NCI-H526 treated with DMSO at 0.1 percent for 48 hours (cell line): ENCODE data around the gene RGS8.

Source experiments
- DNase-seq: peaks from one replicate; lab custom pipeline; 2025; lab: John Stamatoyannopoulos, UW

The RGS8 gene

DNA sequence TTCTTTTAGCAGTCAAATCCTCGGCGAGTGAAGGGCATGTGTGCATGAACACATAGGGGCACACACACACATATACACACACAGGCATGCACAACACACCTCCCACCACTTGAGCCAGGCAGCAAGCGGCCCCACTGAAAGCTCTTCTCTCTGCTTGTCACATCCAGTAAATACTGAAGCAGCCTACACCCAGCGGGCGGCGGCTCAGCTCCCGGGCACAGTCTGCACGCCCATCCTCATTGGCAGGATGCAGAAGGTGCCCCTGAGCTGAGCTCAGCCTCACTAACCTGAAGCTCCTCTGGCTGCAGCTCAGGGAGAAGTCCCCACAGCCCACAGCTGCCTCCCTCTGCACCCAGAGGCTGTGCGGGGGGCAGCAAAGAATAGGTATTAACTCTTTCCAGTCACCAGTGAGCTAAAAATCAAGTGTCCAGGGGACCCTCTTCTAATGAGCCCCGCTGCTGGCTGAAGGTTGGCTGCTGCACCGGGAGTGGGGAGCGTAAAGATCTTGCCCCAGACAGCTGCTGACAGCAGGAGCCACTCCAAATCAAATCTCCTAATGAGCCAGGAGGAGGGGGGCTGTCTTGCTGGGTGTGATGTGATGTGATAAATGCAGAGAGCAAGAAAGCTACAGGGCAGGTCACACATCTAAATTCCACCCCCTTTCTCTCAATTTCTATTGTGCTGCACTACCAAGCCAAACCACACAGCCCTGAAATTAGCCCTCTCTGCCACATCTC lies 12.5 kb downstream of the RGS8 start:
- DNase-seq = no peak

DNA sequence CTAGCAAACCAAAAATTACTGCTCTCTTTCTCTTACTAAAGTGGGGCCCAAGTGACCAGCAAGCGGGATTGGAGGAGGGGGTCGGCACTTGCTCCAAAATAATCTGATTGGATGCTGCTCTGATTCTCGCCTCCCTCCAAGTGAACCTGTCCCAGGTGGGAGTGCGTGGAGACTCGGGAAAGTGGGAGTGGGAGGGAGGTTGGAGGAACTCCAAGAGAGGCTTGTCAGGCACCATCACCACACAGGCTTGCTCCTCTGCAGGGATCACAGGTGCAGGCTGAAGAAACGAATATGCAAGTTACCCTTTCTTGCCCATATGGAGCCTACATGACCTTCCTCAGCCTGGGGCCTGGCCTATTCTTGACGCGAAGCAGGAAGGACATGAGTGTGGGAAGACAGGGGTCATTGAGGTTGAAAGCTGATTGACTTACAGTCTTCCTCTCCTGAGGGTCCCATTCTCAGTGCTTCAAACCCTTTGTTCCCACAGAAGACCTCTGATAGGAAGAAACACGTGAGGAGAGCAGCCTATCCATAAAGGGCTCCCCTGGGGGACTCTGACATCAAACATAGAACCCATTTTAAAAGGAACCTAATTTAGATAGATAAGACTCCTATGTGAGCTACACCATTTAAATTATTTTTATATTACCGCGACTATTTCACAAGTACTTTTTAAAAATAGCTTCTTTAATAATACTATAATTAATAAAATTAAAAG lies 14.2 kb downstream of the RGS8 start:
- DNase-seq = no peak

DNA sequence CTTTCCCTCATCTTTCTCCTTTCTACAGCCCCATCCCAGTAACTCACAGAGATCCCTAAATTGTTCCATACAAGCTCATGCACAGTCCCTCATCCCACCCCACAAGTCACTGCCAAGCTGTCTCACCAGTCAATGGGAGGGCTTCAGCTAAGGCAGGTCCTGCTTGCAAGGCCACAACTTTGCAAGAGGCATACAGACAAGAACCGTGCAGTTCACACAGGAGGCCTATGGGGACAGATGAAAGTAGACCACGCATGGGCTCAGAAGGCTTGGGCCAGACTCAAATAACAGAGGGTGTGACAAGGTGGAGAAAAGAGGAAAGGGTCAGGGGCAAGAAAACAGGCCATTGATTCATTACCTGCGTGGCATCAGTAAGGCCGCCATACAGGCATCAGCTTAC lies 15.1 kb downstream of the RGS8 start:
- no peak for DNase-seq

DNA sequence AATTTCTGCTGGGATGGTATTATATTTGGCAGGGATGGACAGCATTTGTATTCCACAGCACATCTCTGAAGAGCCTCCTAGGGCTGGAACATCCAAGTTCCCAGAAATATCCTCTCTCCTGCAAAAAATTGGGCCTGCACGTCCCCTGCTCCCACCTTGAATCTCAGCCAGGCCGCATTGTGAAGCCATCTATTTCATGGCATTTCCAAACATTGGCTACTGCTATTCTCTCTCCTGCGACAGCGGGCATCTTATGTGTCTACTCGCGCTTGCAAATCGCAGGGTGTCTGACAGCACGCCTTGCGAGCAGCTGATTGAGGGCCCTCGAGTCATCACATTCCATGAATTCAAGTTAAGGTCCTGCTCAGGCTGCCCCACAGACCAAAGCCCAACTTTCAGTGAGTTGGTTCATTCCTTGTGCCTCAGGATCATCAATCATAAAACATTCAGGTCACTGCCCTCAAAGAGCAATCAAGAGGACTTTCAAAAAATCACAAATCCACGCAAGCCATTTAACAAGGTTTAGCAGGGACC lies 15.8 kb downstream of the RGS8 start:
- DNase-seq = no peak

DNA sequence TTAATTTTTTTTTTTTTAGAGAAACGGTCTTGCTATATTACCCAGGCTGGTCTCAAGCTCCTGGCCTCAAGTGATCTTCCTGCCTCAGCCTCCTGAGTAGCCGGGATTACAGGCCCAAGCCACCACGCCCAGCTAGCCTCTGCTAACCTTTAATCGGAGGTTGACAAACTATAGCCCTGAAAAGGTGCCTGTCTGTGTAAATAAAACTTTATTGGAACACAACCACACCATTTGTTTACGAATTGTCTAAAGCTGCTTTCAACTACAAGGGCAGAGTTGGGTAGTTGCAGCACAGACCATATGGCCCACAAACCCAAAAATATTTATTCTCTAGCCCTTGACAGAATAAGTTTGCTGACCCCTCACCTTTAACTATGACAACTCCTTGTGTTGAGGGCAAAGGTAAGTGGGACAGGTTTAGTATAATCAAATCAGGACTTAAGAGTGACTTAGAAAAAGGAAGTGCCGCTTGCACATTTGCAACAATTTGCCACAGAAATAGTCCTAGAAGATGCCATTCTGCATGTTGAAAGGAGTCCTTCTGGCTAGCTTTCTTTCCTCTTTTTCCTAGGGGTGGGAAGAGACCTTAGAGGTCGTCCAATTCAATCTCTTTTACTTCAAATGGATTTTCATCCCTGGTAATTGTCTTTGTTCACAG lies 16.4 kb downstream of the RGS8 start:
- no peak for DNase-seq

DNA sequence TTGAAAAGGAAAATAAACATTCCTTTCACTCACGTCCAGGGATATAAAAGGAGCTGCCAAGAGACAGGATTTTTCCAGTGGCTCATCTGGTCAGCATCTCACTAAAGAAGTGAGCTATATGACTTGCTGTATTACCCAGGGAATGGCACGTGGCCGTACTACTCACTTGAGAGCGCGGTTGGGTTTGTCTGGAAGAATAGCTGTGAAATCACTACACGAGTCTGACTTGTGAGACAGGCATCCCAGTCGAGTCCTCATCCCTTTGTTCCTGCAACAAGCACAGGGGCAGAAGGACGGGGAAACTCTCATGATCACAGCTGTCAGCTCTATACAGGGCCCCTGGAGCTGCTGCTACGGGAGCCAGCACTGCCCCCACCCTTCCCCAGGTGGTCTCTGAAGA lies 17.7 kb downstream of the RGS8 start:
- no peak for DNase-seq

DNA sequence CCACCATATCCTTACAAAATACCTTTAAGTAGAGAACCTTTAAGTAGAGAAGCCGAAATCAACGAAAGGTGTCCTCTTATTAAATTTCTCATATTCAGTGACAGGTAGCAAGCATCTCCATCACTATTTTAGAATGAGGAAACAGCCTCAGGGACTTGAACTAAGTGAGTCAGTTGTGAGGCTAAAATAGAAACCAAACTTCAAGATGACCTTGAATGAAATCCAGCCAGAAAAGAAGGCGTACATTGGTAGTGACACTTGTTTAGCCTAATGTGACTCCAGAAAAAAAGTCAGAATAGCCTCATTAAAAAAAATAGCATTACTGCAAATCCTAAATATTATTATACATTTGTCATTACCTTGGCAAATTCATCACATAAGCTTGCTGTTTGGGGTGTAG lies 20.1 kb downstream of the RGS8 start:
- no peak for DNase-seq

DNA sequence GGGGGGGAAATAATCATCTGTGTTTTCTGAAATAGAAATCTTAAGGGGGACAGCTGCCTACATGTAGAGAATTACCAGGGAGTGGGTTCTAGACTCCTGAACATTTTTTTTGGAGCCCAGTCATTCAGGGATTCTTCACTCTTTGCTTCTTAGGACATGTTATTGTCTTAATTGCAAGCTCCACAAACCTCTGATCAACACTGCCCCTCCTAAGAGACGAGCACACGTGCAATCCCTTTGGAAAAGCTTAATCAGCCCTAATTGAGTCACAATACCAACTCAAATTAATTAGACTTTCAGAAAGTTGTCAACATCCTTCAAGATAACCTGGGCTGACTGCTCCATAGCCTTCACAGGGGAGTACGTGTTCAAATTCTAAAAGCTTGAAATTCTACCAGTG lies 21.4 kb downstream of the RGS8 start:
- DNase-seq = no peak

DNA sequence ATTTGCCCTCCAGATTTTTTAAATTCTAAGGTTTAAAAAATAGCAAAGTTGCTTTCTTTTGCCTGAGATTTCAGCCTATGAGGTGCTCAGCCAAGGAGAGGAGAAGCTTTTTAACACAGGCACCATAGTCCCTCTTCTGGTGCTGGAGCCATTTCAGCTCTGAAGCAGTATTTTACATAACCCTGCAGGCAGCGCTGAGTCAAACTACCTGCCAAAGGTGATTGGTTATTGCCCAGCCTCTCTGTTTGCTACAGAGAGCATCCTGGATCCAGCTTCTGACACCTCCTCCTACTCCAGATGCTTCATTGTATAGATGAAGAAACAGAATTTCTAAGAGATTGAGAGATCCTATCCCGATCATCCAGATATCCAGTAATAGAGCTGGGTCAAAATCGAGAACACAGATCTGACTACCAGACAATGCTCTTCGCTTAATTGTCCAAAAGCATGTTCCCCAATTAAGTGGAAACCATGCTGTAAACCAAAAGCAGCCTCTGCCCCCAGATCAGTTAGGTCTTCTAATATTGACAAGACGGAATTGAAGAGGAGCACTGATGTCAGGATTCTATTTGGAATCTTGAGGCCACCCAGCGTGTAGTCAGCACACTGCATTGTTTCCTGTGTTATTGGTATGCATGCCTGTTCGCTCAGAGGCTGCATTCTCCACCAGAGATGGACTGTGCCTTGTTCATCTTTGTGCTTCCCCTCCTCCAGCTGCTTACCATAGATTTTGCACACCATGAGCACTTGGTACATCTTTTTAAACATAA lies 22.1 kb downstream of the RGS8 start:
- no peak for DNase-seq

DNA sequence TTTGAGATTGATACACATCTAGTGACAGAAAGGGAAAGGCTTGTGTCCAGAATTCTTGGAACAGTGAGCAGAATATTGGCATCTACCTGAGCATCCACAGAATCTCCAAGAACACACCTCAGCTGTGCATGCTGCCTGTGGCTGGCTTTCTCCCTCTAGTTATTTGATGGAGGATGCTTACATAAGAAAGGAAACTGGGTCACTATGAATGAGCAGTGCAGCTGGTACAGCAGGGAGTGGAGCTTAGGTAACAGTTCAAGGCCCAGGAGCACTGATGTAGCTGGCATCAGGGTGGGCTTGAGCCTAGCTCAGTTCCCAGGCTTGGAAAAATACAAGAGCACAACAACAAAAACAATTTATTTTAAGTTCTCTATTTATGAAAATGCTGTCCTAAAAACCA lies 26.3 kb downstream of the RGS8 start:
- DNase-seq = no peak

DNA sequence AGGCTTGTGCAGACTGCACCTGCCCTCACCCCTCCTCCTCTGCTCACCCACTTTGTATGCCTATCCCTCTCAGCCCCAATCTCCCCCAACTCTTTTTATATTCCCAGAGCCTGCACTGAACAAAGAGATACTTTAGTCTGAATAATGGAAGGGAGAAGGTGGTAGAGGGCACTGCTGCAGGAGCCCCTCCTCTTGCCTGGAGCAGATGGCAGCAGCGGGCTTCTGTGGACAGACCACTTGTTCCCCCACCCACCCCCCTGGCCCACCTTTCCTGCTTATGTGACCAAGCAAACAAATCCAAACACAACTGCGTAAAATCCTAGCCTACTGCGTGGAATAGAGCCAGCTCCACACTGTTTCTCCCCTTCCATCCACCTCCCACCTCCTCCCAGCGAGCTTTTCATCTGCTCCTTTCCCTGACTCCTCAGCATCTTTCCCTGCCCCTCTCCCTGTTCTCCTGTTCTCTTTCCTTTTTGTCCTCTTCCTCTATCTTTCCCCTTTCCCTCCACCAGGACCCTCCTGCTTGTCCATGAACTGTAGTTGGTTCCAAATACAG lies 27.5 kb downstream of the RGS8 start:
- no peak for DNase-seq

DNA sequence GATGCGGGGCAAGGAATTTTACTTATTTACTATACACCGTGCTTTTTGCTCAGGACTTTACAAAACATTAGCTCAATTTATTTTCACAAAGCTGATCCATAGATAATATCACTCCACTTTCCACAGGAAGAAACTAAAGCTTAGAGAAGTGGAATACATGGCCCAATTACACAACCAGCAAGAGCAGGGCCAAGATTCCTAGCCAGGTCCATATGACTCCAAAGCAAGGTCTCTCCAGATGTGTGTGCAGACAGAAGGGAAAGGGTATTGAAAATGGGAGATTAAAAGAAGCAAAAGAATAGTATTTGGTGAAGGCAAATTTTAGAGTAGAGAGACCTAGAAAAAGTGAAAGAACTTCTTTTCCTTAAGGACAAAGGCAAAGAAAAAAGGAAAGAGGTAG lies 30.4 kb downstream of the RGS8 start:
- no peak for DNase-seq

DNA sequence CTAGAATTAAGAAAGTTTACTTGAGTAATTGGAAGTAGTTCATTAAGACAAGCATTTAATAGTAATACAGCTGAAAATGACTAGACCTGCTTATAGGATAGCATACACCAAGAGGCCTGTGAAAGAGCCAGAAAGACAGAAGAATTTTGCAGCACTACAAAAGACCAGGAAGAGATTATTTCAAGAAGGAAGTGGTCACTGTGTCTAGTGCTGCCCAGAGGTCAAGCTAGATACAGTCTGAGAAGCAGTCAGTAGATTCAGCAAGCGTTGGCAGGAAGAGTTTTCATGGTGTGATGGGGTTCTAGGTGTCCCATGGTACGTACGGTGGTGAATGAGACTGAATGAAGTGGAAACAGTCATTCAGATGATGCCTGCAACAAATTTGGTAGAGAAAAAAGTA lies 31.5 kb downstream of the RGS8 start:
- no peak for DNase-seq

DNA sequence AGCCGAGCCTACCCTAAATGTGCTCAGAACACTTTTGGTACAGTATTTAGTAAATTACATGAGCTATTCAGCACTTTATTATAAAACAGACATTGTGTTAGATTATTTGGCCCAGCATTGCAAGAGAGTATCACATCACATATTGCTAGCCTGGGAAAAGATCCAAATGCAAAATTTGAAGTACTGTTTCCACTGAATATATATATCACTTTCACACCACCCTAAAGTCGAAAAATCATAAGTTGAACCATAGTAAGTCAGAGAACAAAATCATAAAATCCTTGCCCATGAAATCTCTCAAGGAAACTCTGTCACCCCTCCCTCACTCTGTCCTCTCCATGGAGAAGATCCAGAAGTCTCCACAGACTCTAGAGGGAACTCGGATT lies 33.1 kb downstream of the RGS8 start:
- no peak for DNase-seq

DNA sequence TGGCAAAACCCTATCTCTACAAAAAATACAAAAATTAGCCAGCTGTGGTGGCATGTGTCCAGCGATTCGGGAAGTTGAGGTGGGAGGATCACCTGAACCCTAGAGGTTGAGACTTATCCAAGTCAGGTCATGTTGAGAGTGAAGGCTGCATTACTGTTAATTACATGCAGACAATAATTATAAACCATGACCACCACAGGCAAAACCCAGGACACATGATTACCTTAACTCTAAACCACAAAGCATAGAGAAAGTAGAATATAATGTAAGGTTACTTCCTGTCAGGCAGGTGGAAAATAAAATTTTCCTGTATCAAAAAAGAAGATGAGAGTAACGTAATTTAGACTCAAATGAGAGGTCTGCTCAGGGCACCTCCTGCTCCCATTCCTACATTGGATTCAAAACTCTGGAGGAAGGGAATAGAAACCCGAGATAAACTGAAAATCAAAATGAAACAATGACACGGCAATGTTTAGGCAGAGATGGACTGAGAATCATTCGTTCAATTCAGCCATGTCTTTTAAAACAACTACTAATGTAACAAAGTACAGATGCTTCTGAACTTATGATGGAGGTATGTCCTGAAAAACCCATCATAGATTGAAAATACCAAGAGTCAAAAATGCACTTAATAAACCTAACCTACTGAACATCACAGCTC lies 33.6 kb downstream of the RGS8 start:
- DNase-seq = no peak

DNA sequence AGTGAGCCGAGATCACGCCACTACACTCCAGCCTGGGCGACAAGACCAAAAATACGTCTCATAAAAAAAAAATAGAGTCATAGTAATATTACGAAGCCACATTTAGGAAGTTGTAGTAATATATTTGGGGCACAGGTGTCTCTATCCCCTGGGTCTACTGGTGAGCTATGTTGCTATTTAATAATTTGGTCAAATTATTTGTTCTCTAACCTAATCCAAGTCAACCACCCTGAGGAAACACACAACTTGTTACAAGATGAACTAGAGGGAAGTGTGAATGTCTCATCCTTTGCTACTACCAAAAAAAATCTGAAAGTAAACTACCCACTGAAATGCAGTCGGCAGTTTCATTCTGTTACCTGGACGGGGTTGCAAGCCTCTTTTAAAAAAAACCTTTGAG lies 35.3 kb downstream of the RGS8 start:
- no peak for DNase-seq

DNA sequence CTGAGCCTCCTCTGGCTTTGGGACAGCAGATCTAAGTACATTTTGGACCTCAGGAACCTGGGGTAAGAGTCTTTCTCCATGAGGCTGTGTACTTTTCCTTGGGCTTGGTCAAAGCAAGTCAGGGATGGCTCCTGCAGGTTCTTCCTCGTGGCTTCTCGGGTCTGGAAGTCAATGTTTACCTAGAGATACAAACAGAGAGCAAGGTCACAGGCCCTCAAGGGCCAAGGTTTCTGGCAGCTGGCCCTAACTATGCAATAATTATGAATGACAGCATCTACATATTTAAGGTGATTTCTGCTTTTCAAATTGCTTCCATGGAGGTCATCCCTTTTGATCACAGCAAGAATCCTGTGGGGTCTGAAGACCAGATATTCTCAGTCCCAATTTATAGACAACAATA lies 37.6 kb downstream of the RGS8 start:
- DNase-seq = no peak

DNA sequence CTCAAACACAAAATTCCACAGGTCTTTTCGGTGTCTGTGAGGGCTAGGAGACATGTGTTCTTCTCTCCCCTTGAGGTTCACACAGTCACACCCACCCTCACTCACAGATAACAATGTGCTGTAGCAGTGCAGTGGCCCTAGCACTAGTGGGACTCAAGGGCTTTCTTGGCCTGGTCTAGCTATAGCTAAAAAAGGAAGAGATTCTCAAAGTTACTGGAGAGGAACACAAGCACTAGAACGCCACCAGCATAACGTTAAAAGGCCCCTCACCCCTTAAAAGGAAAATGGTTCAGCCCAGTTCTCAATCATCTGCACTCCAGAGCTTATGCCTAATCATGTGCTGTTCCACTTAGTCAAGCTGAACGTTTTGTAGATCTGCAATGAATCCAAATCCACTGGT lies 39.5 kb downstream of the RGS8 start:
- no peak for DNase-seq

DNA sequence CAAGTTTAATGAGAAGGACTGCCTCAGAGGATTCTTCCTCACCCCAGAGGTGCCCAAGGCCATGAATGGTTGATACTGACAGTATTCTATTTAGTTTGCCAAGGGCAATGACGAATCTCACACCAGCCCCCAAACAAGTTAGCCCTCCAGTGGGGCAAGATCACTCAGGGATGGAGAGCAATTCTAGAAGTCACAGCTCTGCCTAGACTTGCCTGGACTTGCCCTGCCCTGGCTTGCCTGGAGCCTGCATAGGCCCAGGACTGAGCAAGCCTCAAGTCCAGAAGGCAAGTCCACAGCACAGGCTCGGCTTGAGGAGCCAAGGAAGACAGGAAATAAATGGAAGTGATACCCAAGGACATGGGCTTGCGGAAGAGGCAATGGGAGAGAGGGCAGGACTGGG lies 40.7 kb downstream of the RGS8 start:
- peak; percentile 84 for DNase-seq

DNA sequence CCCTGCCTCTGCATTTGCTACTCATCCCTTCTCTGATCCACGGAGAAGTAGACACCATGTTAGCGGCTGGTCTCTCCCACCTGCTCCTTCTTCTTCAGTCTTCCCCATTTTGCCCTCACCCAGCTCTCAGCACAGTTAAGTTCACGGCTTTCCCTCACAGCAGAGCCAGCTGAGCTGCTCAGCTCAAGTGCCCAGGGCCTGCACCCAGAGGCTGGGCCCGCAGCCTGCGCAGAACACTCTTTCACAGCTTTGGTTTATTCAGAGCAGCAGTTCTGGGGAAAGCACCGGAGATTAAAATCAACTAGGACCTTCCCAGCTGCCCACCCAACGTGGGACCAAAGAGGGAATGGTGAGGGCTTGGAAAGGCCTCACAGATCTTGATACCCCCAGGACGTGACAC lies 41.9 kb downstream of the RGS8 start:
- no peak for DNase-seq

DNA sequence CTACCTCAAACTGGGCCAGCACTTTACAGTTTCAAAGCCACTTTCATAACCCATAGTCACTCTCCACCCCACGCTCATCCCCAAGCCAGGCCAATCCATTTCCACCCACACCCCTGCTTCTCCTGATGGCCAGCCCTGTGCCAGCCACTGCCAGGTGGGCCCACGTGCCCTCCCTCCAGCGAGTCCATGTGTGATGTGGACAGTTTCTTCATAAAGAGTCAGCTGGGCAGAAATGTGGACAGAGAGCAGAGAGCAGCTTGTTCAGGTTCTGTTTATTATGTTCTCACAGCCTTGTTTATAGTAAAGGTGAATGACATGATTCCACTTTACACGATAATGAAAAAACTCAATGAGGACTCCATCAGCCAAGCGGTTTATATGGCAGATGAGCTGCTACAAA lies 42.8 kb downstream of the RGS8 start:
- no peak for DNase-seq

DNA sequence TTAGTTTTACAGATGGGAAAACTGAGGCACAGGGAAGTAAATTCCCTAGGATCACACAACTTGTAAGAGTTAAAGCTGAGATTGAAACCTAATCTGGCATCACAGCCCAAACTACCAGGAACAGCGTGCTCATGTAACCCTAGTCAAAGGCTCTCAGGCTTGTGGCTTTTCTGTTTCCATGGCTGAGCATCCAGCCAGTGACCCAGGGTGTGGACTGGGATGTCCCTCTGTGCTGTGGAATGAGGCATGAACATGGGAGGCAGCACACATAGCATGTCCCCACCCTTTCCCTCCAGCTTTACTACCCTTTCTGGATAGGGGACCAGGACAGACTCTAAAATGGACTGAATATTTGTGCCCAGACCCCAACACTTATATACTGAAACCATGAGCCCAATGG lies 45.1 kb downstream of the RGS8 start:
- no peak for DNase-seq
